Neuronal stem cell (in vitro differentiated cells): Measurements from ENCODE around the gene HBM. TPM values are rescaled to one million over a fixed set of nuclear protein-coding genes. Genes with fewer than 3 reads are reported as not detected.

Source experiments
- DNase-seq: peaks from one replicate; pipeline ENCODE4 v3.0.0-alpha.2; 2013; ENCODE audit warnings: low spot score
- H2AFZ ChIP-seq: one replicate; pipeline ENCODE4 v1.6.1; 2013; ENCODE audit warnings: mild to moderate bottlenecking, low read length, inconsistent platforms
- H2AK5ac ChIP-seq: 2 replicates; pipeline ENCODE4 v1.6.1; 2013; ENCODE audit warnings: low read depth, mild to moderate bottlenecking, inconsistent platforms, low read length, moderate library complexity, mixed read lengths
- H2BK120ac ChIP-seq: 2 replicates; pipeline ENCODE4 v1.6.1; 2013; ENCODE audit warnings: low read depth, mild to moderate bottlenecking, inconsistent platforms, low read length, moderate library complexity, mixed read lengths
- H2BK12ac ChIP-seq: one replicate; pipeline ENCODE4 v1.6.1; 2013; ENCODE audit warnings: low read length, inconsistent platforms
- H2BK15ac ChIP-seq: 2 replicates; pipeline ENCODE4 v1.6.1; 2013; ENCODE audit warnings: mild to moderate bottlenecking, low read length, inconsistent platforms, mixed read lengths
- H2BK5ac ChIP-seq: one replicate; pipeline ENCODE4 v1.6.1; 2013; ENCODE audit warnings: inconsistent platforms, mild to moderate bottlenecking, low read length, moderate library complexity
- H3K14ac ChIP-seq: one replicate; pipeline ENCODE4 v1.6.1; 2013; ENCODE audit warnings: low read length, inconsistent platforms
- H3K18ac ChIP-seq: 2 replicates; pipeline ENCODE4 v1.6.1; 2013; ENCODE audit warnings: low read length, inconsistent platforms
- H3K23ac ChIP-seq: 2 replicates; pipeline ENCODE4 v1.6.1; 2013; ENCODE audit warnings: low read depth, mild to moderate bottlenecking, mixed read lengths, low read length, inconsistent platforms; ENCODE audit not compliant: poor library complexity
- H3K27ac ChIP-seq: replicated peaks from 3 replicates; pipeline ENCODE4 v1.5.1; 2013; ENCODE audit warnings: low read length, inconsistent platforms
- H3K27me3 ChIP-seq, 3 experiments: 2 replicates each; pipeline ENCODE4 v1.6.1; 2013; ENCODE audit warnings: low read length in 3 of 3, mild to moderate bottlenecking in 2 of 3, inconsistent platforms in 1 of 3, low read depth in 1 of 3, mixed read lengths in 1 of 3, moderate library complexity in 1 of 3; ENCODE audit not compliant: control insufficient read depth in 3 of 3, insufficient read depth in 3 of 3
- H3K36me3 ChIP-seq, 2 donors: replicated peaks in 1 of 2; 2 replicates each; pipeline ENCODE4 v1.6.1; 2013; ENCODE audit warnings: low read length in 2 of 2; ENCODE audit not compliant: control insufficient read depth in 2 of 2, insufficient read depth in 2 of 2
- H3K4ac ChIP-seq: 2 replicates; pipeline ENCODE4 v1.6.1; 2013; ENCODE audit warnings: inconsistent platforms, mild to moderate bottlenecking, low read length, moderate library complexity
- H3K4me1 ChIP-seq, 2 donors: 1 replicate in 1 of 2; 2 replicates in 1 of 2; pipeline ENCODE4 v1.6.1; 2013; ENCODE audit warnings: low read length in 2 of 2, low read depth in 1 of 2; ENCODE audit not compliant: control insufficient read depth in 2 of 2, insufficient read depth in 1 of 2
- H3K4me2 ChIP-seq: one replicate; pipeline ENCODE4 v1.6.1; 2013; ENCODE audit warnings: mild to moderate bottlenecking, low read length, inconsistent platforms; ENCODE audit not compliant: insufficient read depth, poor library complexity, severe bottlenecking
- H3K4me3 ChIP-seq, 2 donors: 2 replicates each; pipeline ENCODE4 v1.5.1; 2013; ENCODE audit warnings: low read length in 2 of 2, mild to moderate bottlenecking in 2 of 2, inconsistent platforms in 1 of 2, moderate library complexity in 1 of 2
- H3K79me1 ChIP-seq: one replicate; pipeline ENCODE4 v1.6.1; 2013; ENCODE audit warnings: low read depth, mild to moderate bottlenecking, inconsistent platforms, low read length, moderate library complexity
- H3K9ac ChIP-seq: one replicate; pipeline ENCODE4 v1.6.1; 2013; ENCODE audit warnings: mild to moderate bottlenecking, low read depth, low read length, inconsistent platforms; ENCODE audit not compliant: poor library complexity
- H3K9me3 ChIP-seq, 2 donors: replicated peaks in 1 of 2; 2 replicates each; pipeline versions ENCODE3 to v1.6.1; 2013; ENCODE audit warnings: low read length in 2 of 2, mild to moderate bottlenecking in 2 of 2, inconsistent platforms in 1 of 2, low read depth in 1 of 2, mixed read lengths in 1 of 2, moderate library complexity in 1 of 2; ENCODE audit not compliant: control insufficient read depth in 2 of 2, insufficient read depth in 1 of 2
- H4K8ac ChIP-seq: one replicate; pipeline ENCODE4 v1.6.1; 2013; ENCODE audit warnings: low read depth, mild to moderate bottlenecking, inconsistent platforms, low read length, moderate library complexity
- H4K91ac ChIP-seq: one replicate; pipeline ENCODE4 v1.6.1; 2013; ENCODE audit warnings: low read length, low read depth, mild to moderate bottlenecking, inconsistent platforms; ENCODE audit not compliant: poor library complexity
- WGBS, 2 donors: extraction: QIAGEN DNeasy Blood & Tissue Kit; methylation state at CpG; one replicate each; pipeline ENCODE4 v1.1.7; 2013; ENCODE audit warnings: missing lambda C conversion rate in 2 of 2, mixed read lengths in 1 of 2; ENCODE audit not compliant: insufficient read length in 2 of 2, insufficient replicate concordance in 1 of 2; ENCODE audit errors: extremely low coverage in 2 of 2; 5-methylcytosine and 5-hydroxymethylcytosine counted together
- small RNA-seq: library from polyadenylated mRNA; stranded (forward); fragments of <200 nt; extraction: miRNeasy Mini kit (QIAGEN cat#:217004); gene quantifications from one replicate; pipeline ENCODE3, GENCODE V24; 2013; ENCODE audit not compliant: insufficient read depth

HBM gene

DNA sequence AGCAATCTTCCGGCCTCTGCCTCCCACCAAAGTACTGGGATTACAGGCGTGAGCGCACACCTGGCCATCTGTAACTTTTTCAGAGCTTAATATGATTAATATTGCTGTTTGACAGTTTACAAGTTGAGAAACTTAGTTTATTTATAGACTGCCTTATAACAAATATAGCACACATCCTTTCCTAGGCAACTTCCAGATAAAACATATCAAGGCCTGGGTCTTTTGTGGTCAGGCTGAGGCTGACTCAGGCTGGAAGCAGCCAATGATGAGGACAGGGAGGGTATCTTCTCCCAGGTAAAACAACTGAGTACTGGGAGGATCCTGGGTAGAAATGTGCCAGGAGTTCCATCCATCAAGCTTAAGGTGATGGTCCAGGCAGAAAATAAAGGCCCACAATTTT is 47.2 kb downstream of the HBM start:
- Histone ChIP-seq H3K27ac (no peak overlapping the region), H3K9me3 (no peaks in the 10 kb centered on the region), H3K79me1 (peaks cover 6% of the 10 kb centered on the region), H3K36me3 (peaks cover 43 to 96% of the 10 kb centered on the region in 2 donors), H2BK120ac (no peak overlapping the region), H3K4ac (no peak overlapping the region), H3K9ac (no peak overlapping the region), H2AFZ (no peak overlapping the region), H4K8ac (no peak overlapping the region), H3K4me1 (no peaks in the 10 kb centered on the region), H3K4me2 (no peak overlapping the region), H3K27me3 (no peaks in the 10 kb centered on the region), H2BK15ac (no peak overlapping the region), H2AK5ac (no peak overlapping the region), H3K23ac (no peak overlapping the region), H2BK5ac (no peak overlapping the region), H3K18ac (no peak overlapping the region), H3K4me3 (no peak overlapping the region), H4K91ac (no peak overlapping the region), H3K14ac (no peak overlapping the region), H2BK12ac (no peak overlapping the region)
- DNase-seq = no peak
- WGBS, 2 donors = no CpG with 5 or more reads among the region's 3 CpGs

Small RNA genes lying within 50 kb of the gene (small RNA-seq; reads per million reads assigned to genes)
- not detected for gene RF00019
